HUES6 (cell line): ENCODE measurements around the gene MED12L.

ENCODE experiments used
- H3K27ac ChIP-seq: 2 replicates; pipeline ENCODE4 v1.7.0; 2013; ENCODE audit warnings: low read depth, mild to moderate bottlenecking, low read length, inconsistent platforms
- H3K27me3 ChIP-seq: 2 replicates; pipeline ENCODE4 v1.6.1; 2013; ENCODE audit warnings: low read length; ENCODE audit not compliant: control insufficient read depth, insufficient read depth
- H3K36me3 ChIP-seq: 2 replicates; pipeline ENCODE4 v1.6.1; 2013; ENCODE audit warnings: low read length; ENCODE audit not compliant: control insufficient read depth, insufficient read depth
- H3K4me1 ChIP-seq: 2 replicates; pipeline ENCODE4 v1.6.1; 2013; ENCODE audit warnings: low read length; ENCODE audit not compliant: control insufficient read depth, insufficient read depth
- H3K4me3 ChIP-seq: 2 replicates; pipeline ENCODE4 v1.5.1; 2013; ENCODE audit warnings: low read depth, low read length
- H3K9ac ChIP-seq: one replicate; pipeline ENCODE4 v1.6.1; 2013; ENCODE audit warnings: mild to moderate bottlenecking, low read length
- H3K9me3 ChIP-seq: 2 replicates; pipeline ENCODE4 v1.6.1; 2013; ENCODE audit warnings: low read depth, low read length; ENCODE audit not compliant: control insufficient read depth, insufficient read depth

MED12L gene

DNA sequence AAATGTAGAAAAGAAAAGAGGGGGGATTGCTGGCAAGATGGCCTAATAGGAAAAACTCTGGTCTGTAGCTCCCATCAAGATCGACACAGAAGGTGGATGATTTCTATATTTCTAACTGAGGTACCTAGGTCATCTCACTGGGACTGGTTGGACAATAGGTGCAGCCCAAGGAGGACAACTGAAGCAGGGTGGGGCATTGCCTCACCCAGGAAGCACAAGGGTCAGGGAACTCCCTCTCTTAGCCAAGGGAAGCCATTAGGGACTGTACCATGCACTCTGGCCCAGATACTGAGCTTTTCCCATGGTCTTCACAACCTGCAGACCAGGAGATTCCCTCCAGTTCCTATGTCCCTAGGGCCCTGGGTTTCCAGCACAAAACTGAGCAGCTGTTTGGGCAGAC lies 398.0 kb downstream of the MED12L start:
- Histone ChIP-seq H3K4me1 (peaks cover 3% of the 10 kb centered on the region), H3K9ac (no peak overlapping the region), H3K27me3 (no peaks in the 10 kb centered on the region), H3K9me3 (no peaks in the 10 kb centered on the region), H3K27ac (no peak overlapping the region), H3K36me3 (no peaks in the 10 kb centered on the region), H3K4me3 (no peak overlapping the region)

DNA sequence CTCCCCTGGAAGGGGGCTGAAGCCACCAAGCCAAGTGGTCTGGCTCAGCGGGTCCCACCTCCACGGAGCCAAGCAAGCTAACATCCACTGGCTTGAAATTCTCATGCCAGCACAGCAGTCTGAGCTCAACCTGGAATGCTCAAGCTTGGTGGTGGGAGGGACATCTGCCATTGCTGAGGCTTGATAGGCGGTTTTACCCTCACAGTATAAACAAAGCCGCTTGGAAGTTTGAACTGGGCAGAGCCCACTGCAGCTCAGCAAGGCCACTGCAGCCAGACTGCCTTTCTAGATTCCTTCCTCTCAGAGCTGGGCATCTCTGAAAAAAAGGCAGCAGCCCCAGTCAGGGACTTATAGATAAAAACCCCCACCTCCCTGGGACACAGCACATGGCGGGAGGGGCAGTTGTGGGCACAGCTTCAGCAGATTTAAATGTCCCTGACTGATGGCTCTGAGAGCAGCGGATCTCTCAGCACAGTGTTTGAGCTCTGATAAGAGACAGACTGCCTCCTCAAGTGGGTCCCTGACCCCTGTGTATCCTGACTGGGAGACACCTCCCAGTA lies 398.6 kb downstream of the MED12L start:
- Histone ChIP-seq H3K9ac (no peak overlapping the region), H3K36me3 (no peaks in the 10 kb centered on the region), H3K4me3 (no peak overlapping the region), H3K27me3 (no peaks in the 10 kb centered on the region), H3K4me1 (peaks cover 2% of the 10 kb centered on the region; the same call in 1 of the 2 replicates), H3K9me3 (no peaks in the 10 kb centered on the region), H3K27ac (no peak overlapping the region)
